ENCODE measurements around the gene FAR2. TPM values are rescaled to one million over a fixed set of nuclear protein-coding genes. Genes with fewer than 3 reads are reported as not detected.

Gene FAR2
- total and polyA plus RNA-seq, 2 of the 13 experiments (the other 11 are each of a cell fraction or from before 2014, with no cell fraction given): not detected

DNA sequence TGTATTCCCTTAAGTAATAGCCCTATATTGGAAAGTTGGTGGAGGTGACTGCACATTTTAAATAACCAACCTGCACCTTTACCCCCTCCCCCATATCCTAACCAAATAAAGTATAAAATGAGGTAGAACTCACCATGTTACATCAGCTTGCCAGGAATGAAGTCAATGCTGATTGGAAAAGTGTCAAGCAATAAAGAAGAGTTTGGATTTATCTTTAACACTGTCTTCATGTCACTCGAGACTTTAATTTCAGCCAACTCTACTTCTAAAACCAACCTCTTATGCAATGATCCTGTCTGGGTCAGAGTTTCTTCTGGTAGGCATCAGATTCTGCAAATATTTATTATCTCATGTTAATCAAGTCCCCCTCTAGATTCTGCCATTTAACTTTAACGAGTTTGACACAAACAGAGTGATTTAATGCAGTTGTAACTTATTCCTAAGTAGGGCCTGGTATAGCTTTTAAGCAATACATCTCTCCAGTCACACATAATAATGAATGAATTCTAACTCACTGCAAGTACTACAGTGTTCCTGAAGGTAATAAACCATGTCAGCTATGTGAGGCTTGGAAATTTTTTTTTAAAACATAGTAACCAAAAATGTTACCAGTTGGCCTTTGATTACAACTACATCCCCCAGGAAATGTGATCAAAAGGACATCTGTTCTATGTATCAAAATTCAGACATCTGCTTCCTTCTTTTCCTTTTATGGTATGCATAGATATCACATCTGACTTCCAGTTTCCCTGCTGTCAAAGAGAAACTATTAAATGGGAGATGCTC, 133.1 kb downstream of the FAR2 start:
- in situ Hi-C loops (cut with HindIII; ENCODE audit: extremely low pct_ligation_motif_present, low pct_unique_long_range_greater_than_20kb): no loop called here
- FAIRE-seq (no peak), ATAC-seq (no peak), DNase-seq (ENCODE audit: low spot score) (no peak)
- Histone ChIP-seq H3K9me3 (ENCODE audit: low read length) (no peaks in the 10 kb centered on the region), H4K20me1 (ENCODE audit: insufficient read depth, low read length) (no peaks in the 10 kb centered on the region), H3K27me3 (ENCODE audit: control insufficient read depth in 1 of 2, insufficient read depth in 2 of 2, low read length in 2 of 2) (no peaks in the 10 kb centered on the region), H2AFZ (ENCODE audit: low read length) (no peak overlapping the region), H3K4me1 (ENCODE audit: insufficient read depth, low read length) (no peaks in the 10 kb centered on the region), H3K36me3 (replicated peaks in 1 of 2; ENCODE audit: control insufficient read depth in 1 of 2, insufficient read depth in 2 of 2, low read length in 2 of 2) (no peaks in the 10 kb centered on the region), H3K9ac (ENCODE audit: insufficient read depth, low read depth, low read length) (no peak overlapping the region), H3K27ac (ENCODE audit: extremely low read length, insufficient read depth, low read length) (no peak overlapping the region), H3K4me3 (replicated peaks in 1 of 3; ENCODE audit: insufficient read depth in 1 of 3, low read depth in 2 of 3, low read length in 3 of 3) (no peak overlapping the region), H3K79me2 (ENCODE audit: insufficient read depth, low read length) (no peaks in the 10 kb centered on the region), H3K4me2 (ENCODE audit: low read depth, low read length) (no peak overlapping the region)
- intact Hi-C loops (cut with micrococcal nuclease; ENCODE audit: unreplicated experiment): no loop called here
- POLR2A ChIA-PET: no interaction called here
- 19% methylated on average over 2 of the region's 2 CpGs for WGBS (ENCODE audit: low lambda C conversion rate)
- CTCF ChIA-PET (ENCODE audit: low intra/inter-chr PET ratio, low total read pairs): no interaction called here
- no TSS peak for BruUV-seq (replicated peaks)
- TF ChIP-seq JARID2 (CRISPR knock-in tag; IDR thresholded peaks at IDR 0.05; ENCODE audit: insufficient replicate concordance): no peak
- no peak for TF ChIP-seq ZBTB8A (CRISPR knock-in tag; IDR thresholded peaks at IDR 0.05; ENCODE audit: borderline replicate concordance, low read depth)
- no peak for TF ChIP-seq REXO4 (CRISPR knock-in tag; IDR thresholded peaks at IDR 0.05; ENCODE audit: borderline replicate concordance)
- TF ChIP-seq MED13 (CRISPR knock-in tag; IDR thresholded peaks at IDR 0.05): no peak
- TF ChIP-seq ZNF792 (CRISPR knock-in tag; IDR thresholded peaks at IDR 0.05): no peak
- TF ChIP-seq, protein P1, sequence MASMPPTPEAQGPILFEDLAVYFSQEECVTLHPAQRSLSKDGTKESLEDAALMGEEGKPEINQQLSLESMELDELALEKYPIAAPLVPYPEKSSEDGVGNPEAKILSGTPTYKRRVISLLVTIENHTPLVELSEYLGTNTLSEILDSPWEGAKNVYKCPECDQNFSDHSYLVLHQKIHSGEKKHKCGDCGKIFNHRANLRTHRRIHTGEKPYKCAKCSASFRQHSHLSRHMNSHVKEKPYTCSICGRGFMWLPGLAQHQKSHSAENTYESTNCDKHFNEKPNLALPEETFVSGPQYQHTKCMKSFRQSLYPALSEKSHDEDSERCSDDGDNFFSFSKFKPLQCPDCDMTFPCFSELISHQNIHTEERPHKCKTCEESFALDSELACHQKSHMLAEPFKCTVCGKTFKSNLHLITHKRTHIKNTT (CRISPR knock-in tag; IDR thresholded peaks at IDR 0.05): no peak
- no peak for TF ChIP-seq NR2C2 (CRISPR knock-in tag; IDR thresholded peaks at IDR 0.05; ENCODE audit: borderline replicate concordance)
- TF ChIP-seq U2AF2 (IDR thresholded peaks at IDR 0.05; ENCODE audit: low read depth, low read length): no peak
- TF ChIP-seq ZNF878 (CRISPR knock-in tag; IDR thresholded peaks at IDR 0.05): no peak
- TF ChIP-seq ZSCAN9 (CRISPR knock-in tag; IDR thresholded peaks at IDR 0.05; ENCODE audit: borderline replicate concordance): no peak
- TF ChIP-seq, protein P2, sequence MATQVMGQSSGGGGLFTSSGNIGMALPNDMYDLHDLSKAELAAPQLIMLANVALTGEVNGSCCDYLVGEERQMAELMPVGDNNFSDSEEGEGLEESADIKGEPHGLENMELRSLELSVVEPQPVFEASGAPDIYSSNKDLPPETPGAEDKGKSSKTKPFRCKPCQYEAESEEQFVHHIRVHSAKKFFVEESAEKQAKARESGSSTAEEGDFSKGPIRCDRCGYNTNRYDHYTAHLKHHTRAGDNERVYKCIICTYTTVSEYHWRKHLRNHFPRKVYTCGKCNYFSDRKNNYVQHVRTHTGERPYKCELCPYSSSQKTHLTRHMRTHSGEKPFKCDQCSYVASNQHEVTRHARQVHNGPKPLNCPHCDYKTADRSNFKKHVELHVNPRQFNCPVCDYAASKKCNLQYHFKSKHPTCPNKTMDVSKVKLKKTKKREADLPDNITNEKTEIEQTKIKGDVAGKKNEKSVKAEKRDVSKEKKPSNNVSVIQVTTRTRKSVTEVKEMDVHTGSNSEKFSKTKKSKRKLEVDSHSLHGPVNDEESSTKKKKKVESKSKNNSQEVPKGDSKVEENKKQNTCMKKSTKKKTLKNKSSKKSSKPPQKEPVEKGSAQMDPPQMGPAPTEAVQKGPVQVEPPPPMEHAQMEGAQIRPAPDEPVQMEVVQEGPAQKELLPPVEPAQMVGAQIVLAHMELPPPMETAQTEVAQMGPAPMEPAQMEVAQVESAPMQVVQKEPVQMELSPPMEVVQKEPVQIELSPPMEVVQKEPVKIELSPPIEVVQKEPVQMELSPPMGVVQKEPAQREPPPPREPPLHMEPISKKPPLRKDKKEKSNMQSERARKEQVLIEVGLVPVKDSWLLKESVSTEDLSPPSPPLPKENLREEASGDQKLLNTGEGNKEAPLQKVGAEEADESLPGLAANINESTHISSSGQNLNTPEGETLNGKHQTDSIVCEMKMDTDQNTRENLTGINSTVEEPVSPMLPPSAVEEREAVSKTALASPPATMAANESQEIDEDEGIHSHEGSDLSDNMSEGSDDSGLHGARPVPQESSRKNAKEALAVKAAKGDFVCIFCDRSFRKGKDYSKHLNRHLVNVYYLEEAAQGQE (IDR thresholded peaks at IDR 0.05; ENCODE audit: borderline replicate concordance in 1 of 2, low read depth in 1 of 2, low read length in 2 of 2): no peak
- TF ChIP-seq ZNF230 (CRISPR knock-in tag; IDR thresholded peaks at IDR 0.05): no peak
- TF ChIP-seq POGZ (CRISPR knock-in tag; IDR thresholded peaks at IDR 0.05): no peak
- TF ChIP-seq HES4 (CRISPR knock-in tag; IDR thresholded peaks at IDR 0.05; ENCODE audit: borderline replicate concordance): no peak
- TF ChIP-seq, protein P3, sequence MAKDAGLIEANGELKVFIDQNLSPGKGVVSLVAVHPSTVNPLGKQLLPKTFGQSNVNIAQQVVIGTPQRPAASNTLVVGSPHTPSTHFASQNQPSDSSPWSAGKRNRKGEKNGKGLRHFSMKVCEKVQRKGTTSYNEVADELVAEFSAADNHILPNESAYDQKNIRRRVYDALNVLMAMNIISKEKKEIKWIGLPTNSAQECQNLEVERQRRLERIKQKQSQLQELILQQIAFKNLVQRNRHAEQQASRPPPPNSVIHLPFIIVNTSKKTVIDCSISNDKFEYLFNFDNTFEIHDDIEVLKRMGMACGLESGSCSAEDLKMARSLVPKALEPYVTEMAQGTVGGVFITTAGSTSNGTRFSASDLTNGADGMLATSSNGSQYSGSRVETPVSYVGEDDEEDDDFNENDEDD (CRISPR knock-in tag; IDR thresholded peaks at IDR 0.05; ENCODE audit: borderline replicate concordance): no peak
- TF ChIP-seq, protein P4, sequence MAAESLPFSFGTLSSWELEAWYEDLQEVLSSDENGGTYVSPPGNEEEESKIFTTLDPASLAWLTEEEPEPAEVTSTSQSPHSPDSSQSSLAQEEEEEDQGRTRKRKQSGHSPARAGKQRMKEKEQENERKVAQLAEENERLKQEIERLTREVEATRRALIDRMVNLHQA (CRISPR knock-in tag; IDR thresholded peaks at IDR 0.05): no peak
- no peak for TF ChIP-seq GTF3A (CRISPR knock-in tag; conservative IDR thresholded peaks at IDR 0.05)
